GM12878 (cell line): ENCODE data around the gene EIF5A. TPM values are rescaled to one million over a fixed set of nuclear protein-coding genes. Genes with fewer than 3 reads are reported as not detected.

Experiments
- ATF2 ChIP-seq: IDR thresholded peaks from 2 replicates; pipeline ENCODE4 v1.6.1; 2012; ENCODE audit warnings: low read length, inconsistent platforms
- CHD2 ChIP-seq: IDR thresholded peaks from 2 replicates; pipeline ENCODE4 v1.6.1; 2011; ENCODE audit warnings: low read depth, low read length, improper control_type of control experiment, borderline replicate concordance
- E2F8 ChIP-seq: fragments of 450-650 bp; IDR thresholded peaks from 2 replicates; pipeline ENCODE4 v1.6.1; 2018; ENCODE audit warnings: mild to moderate bottlenecking, low read depth, moderate library complexity; ENCODE audit not compliant: partially characterized antibody
- ETV6 ChIP-seq, 2 experiments: fragments of 450-650 bp in 1 of 2; IDR thresholded peaks in 1 of 2; conservative IDR thresholded peaks in 1 of 2; 2 replicates each; pipeline ENCODE4 v1.6.1; 2014; ENCODE audit warnings: antibody characterized with exemption in 1 of 2, borderline replicate concordance in 1 of 2, low read depth in 1 of 2, mild to moderate bottlenecking in 1 of 2, moderate library complexity in 1 of 2
- FOXK2 ChIP-seq: fragments of 450-650 bp; IDR thresholded peaks from 2 replicates; pipeline ENCODE4 v1.6.1; 2017; ENCODE audit warnings: mild to moderate bottlenecking, moderate library complexity
- IRF4 ChIP-seq: IDR thresholded peaks from 2 replicates; pipeline ENCODE4 v1.6.1; 2011; ENCODE audit warnings: low read depth, low read length
- NBN ChIP-seq: fragments of 450-650 bp; IDR thresholded peaks from 2 replicates; pipeline ENCODE4 v1.6.1; 2016
- NFXL1 ChIP-seq: fragments of 450-650 bp; IDR thresholded peaks from 2 replicates; pipeline ENCODE4 v1.6.1; 2017; ENCODE audit warnings: antibody characterized with exemption, mild to moderate bottlenecking, borderline replicate concordance
- NFYA ChIP-seq: IDR thresholded peaks from 2 replicates; pipeline ENCODE4 v1.6.1; 2011; ENCODE audit warnings: low read depth, mild to moderate bottlenecking, low read length, improper control_type of control experiment, borderline replicate concordance
- POLR2AphosphoS2 ChIP-seq: IDR thresholded peaks from 2 replicates; pipeline ENCODE4 v1.6.1; 2011; ENCODE audit warnings: low read depth, mild to moderate bottlenecking, low read length, improper control_type of control experiment, moderate library complexity
- SREBF2 ChIP-seq: IDR thresholded peaks from 2 replicates; pipeline ENCODE4 v1.6.1; 2012; ENCODE audit warnings: mild to moderate bottlenecking, low read length
- TCF12 ChIP-seq: IDR thresholded peaks from 2 replicates; pipeline ENCODE4 v1.6.1; 2011; ENCODE audit warnings: low read depth, mild to moderate bottlenecking, low read length
- YY1 ChIP-seq: IDR thresholded peaks from 2 replicates; pipeline ENCODE4 v1.6.1; 2011; ENCODE audit warnings: low read depth, mild to moderate bottlenecking, low read length
- ZBTB40 ChIP-seq: fragments of 450-650 bp; IDR thresholded peaks from 2 replicates; pipeline ENCODE4 v1.6.1; 2016; ENCODE audit warnings: mild to moderate bottlenecking, moderate library complexity, borderline replicate concordance
- ZNF592 ChIP-seq: fragments of 450-650 bp; IDR thresholded peaks from 2 replicates; pipeline ENCODE4 v1.6.1; 2017; ENCODE audit warnings: mild to moderate bottlenecking, moderate library complexity
- ZSCAN29 ChIP-seq: fragments of 450-650 bp; IDR thresholded peaks from 2 replicates; pipeline ENCODE4 v1.6.1; 2017; ENCODE audit warnings: mild to moderate bottlenecking, moderate library complexity
- polyA plus RNA-seq, 11 experiments: library from polyadenylated mRNA; depleted of rRNA in 4 of 11; unstranded in 6 of 11; stranded (reverse) in 5 of 11; fragments of >200 nt; fragmentation: Nextera tagmentation in 4 of 11; fragmentation: Illumina TruSeq in 1 of 11; extraction: Ambion mirVana in 4 of 11; extraction: Trizol in 1 of 11; gene quantifications; 1 replicate in 1 of 11; 2 replicates in 10 of 11; pipeline versions ENCODE4 v1.2.1 to v1.2.3, GENCODE V29; 2011 to 2016; ENCODE audit warnings: inconsistent platforms in 2 of 11, missing spikeins in 2 of 11, low read depth in 1 of 11
- total RNA-seq, 4 experiments: library from RNA; depleted of rRNA in 3 of 4; stranded (reverse); fragments of >200 nt in 3 of 4; fragmentation: Illumina TruSeq in 1 of 4; extraction: Trizol in 1 of 4; gene quantifications; 2 replicates each; pipeline versions ENCODE4 v1.2.1 to v1.2.3, GENCODE V29; 2013 to 2021

The EIF5A gene
- total and polyA plus RNA-seq, 10 of the 15 experiments (the other 5 are each of a cell fraction or from before 2014, with no cell fraction given), result 26.5 to 1,792 (median 944) TPM

GRCh38 chr17:7336240-7337175 is 29.1 kb downstream of the EIF5A start, which contains the start of gene ACAP1 (continued):
- TF ChIP-seq ZBTB40 (peak; percentile 29; the same call in 1 of the 2 replicates), TCF12 (0 out of 2 replicates have a peak, but pooled peaks have one; percentile 65), NFXL1 (no peak), E2F8 (no peak), CHD2 (peak; percentile 84), NFYA (no peak), ATF2 (no peak), ZSCAN29 (no peak), FOXK2 (no peak), YY1 (no peak), SREBF2 (no peak), POLR2AphosphoS2 (0 out of 2 replicates have a peak, but pooled peaks have one; percentile 30), IRF4 (0 out of 2 replicates have a peak, but pooled peaks have one; percentile 25), ZNF592 (no peak), NBN (peak; percentile 45; the same call in 1 of the 2 replicates), ETV6 (conservative IDR thresholded peaks at IDR 0.05 in 1 of 2, IDR thresholded peaks at IDR 0.05 in 1 of 2; ENCODE audit: borderline replicate concordance in 1 of 2, low read depth in 1 of 2) (0 out of 4 replicates have a peak, but pooled peaks of 1 of the 2 experiments have one; percentile 24)
